IPS-18c (cell line): ENCODE results near the gene TBC1D21.
"Not testable (repeated sequence)": the region's sequence is repeated elsewhere in the genome, so short reads cannot be mapped to it uniquely, and the experiment has no call there.

Experiments used
- H3K4me3 ChIP-seq: 2 replicates; pipeline ENCODE4 v1.7.0; 2013; ENCODE audit warnings: low read depth, mild to moderate bottlenecking, low read length, moderate library complexity; ENCODE audit not compliant: insufficient read depth
- H3K9me3 ChIP-seq: one replicate; pipeline ENCODE4 v1.6.1; 2013; ENCODE audit warnings: mild to moderate bottlenecking, low read length, moderate library complexity; ENCODE audit not compliant: control insufficient read depth, insufficient read depth

Gene TBC1D21

DNA sequence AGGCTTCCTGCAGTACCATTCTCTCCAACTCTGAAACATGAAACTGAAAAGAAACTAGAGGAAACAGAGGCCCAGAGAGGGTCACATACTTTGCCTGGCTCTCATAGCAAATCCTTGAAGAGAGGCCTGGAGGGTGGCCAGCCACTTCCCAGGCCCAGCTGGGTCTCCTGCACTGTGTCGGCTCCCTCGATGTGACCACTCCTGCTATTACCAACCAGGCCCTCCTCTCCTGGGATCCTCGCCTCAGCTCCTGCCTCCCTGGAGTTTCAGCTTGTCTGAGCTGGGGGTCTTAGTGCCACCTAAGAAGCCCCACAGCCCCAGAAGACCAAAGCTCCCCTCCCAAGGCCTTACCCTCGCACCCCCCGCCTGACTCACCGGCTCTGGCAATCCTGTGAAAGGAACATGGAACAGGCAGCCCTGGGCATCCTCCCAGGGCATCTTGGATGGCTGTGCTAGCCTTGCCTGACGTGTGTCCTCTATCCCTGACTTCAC lies 57.5 kb downstream of the TBC1D21 start:
- Histone ChIP-seq H3K9me3 (no peaks in the 10 kb centered on the region), H3K4me3 (no peak overlapping the region)

DNA sequence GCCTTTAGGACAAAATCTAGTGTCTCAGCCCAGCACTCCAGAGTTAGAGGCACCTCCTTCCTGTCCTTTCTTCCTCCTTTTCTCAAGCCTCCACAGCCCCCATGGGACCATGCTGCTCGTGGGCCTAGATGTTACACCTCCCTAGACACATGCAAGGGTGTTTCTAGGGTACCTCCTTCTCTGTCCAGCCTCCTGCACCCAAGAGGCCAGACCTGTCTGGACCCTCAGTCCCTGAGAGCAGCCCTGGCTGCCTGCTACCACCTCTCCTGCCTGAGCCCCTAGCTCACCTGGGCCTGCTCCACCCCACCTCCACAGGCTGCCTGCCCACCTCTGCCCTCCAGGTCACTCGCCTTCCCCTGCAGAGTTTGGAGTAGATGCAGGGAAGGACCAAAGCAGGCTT lies 58.1 kb downstream of the TBC1D21 start:
- Histone ChIP-seq H3K4me3 (no peak overlapping the region), H3K9me3 (no peaks in the 10 kb centered on the region)

DNA sequence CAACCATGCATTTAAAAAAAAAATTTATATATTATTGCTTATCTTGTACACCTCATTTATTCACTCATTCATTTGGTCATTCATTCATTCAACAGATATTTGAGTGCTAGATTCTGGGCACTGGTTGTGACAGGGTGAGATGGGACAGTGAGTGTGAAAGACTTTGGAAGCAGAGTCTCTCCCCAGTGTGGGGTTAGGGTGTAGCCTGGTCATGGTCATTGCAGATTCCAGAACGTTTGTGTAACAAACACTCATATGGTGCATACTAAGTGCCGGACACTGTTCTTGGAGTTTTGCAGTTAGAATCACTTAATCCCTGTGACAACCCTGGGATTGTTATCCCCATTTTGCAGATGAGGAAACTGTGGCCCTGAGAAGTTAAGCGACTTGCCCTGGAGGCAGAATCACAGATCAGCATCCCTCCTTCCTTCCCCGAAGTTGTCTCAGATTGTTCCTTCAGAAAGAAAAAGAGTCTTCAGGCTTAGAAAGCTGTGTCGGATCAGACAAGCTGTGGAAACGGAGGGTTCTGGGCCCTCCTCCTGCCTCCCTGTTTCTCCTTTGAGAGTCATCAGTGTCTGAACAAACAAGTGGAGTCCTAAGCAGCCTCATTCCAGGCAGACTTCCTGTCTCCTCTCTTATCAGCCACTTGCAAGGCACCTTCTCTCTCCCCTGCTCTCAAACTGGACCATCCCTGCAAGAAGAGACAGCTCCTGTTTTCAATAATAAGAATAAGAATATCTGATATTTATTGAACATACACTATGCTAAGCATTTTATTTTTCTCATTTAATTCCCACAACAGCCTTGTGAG lies 59.2 kb downstream of the TBC1D21 start:
- H3K4me3 ChIP-seq, result no peak overlapping the region
- no peaks in the 10 kb centered on the region for H3K9me3 ChIP-seq

DNA sequence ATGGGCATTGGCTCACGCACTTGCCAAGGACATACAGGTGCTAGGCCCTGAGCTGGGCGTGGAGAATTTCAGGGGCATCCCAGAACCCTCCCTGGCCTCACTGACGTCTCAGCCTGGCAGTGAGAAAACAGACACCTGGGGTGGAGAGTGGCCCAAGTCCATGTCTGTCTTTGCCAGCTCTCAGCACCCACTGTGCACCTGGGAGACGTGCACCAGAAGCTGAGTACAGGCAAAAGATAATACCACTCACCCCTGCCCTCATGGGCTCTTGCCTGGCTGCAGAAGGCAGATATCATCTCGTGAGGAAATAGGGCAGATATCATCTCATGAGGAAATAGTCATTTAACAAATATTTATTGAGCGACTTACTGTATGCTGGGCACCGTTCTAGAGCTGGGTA lies 60.9 kb downstream of the TBC1D21 start:
- no peak overlapping the region for H3K4me3 ChIP-seq

DNA sequence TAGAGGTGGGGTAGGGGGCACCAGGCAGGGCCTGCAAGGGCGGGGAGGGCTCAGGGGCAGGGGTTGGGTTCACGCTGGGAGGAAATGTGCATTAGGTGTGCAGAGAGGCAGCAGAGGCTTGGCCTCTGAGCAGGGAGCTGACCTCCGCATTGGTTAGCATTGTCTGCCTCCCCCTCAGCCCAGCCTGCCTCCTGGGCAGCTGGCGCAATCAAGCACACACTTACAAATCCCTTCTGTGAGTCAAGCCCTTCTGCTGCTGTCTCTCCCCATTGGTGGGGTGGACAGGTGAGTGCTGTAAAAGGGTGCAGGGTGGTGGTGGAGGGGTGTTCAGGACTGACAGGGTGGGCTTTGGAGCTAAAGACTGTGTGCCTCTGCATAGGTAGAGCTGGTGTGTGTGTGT lies 62.2 kb downstream of the TBC1D21 start:
- H3K9me3 ChIP-seq, result no peaks in the 10 kb centered on the region
- H3K4me3 ChIP-seq, result no peak overlapping the region

More for the DNA sequence above, 60.9 kb downstream of the TBC1D21 start:
- H3K9me3 ChIP-seq, result no peaks in the 10 kb centered on the region

DNA sequence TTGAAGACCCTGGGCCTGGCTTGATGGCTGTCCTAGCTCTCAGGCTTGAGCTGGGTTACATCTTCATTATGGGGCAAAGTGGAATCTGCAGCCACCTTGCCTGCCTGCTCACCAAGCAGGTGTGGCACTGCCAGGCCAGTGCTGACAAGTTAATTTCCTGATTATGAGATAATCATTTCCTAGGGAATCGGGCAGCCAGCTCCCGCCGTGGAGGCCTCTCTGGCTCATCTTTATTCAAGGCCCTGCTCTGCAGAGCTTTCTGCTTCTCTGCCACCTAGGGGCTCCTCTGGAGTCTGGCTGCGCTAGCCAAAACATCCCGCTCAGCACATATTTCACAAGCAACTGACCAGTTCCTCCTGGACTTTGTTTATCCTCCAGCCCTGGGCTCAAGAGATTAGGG lies 62.8 kb downstream of the TBC1D21 start:
- no peak overlapping the region for H3K4me3 ChIP-seq

DNA sequence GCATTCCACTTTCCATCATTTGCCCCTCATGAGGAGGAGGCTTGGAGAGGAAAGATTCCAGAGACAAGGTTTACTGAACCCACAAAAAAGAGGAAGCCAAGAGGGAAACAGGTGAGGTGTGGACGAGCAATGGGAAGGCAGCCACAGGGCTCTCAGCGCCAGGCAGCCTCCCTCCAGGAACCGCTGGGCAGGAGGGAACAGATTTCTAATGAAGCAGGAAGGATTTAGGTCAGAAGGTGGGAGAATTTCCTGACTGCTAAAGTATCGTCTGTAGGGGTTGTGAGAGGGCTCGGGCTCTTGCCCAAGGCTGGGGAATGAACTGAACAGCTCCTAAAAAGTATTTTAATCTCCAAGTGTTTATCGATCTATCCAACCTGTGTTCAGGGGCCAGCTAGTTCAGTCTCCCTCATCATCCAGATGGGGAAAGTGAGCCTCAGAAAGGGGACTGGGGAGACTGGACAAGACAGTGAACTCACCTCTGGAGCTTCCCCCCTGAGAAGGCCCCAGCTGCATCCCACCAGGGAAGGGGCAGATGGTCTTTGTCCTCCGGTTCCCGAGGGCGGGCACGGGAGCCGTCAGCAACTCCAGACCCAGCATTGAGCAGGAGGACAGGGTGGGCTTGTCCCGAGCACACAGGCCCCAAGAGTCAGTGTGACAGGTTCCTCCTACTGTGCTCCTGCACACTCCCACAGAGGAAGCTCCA lies 63.4 kb downstream of the TBC1D21 start:
- no peak overlapping the region for H3K4me3 ChIP-seq
- H3K9me3 ChIP-seq, result no peaks in the 10 kb centered on the region

More for the DNA sequence above, 62.8 kb downstream of the TBC1D21 start:
- no peaks in the 10 kb centered on the region for H3K9me3 ChIP-seq

DNA sequence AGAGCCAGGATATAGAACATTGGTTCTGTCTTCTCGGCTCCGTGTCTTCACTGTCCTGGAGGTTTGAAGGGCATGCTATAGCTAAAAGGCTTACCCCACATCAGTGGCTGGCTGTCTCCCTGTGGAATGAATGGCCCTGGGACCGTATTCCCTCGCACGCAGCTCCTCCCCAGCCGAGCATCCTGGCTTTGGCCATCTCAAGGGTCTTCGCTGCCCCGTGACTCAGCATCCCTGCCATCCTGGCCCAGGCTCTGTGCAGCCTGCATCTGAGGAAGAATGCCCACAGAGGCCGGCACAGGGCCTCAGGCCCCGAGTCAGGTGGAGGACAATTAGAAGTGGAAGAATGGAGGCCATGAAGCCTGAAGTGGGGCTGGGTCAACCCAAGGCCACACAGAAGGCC lies 63.9 kb downstream of the TBC1D21 start:
- Histone ChIP-seq H3K4me3 (no peak overlapping the region), H3K9me3 (no peaks in the 10 kb centered on the region)

DNA sequence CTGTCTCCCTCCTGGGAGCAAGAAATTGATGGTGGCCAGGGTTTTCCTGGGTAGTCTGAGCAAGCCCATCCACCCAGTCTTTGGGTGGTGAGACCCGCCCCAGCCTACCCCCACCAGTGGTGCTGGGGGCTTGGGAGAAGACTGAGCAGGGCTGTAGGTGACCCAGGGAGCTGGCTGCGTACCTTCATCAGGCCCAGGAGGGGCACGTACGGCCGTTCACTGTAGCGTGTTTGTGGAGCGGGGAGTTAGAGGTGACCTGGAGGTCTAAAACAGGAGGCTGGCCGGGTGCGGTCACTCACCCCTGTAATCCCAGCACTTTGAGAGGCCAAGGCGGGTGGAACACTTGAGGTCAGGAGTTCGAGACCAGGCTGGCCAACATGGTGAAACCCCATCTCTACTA lies 64.4 kb downstream of the TBC1D21 start:
- Histone ChIP-seq H3K4me3 (no peak overlapping the region), H3K9me3 (no peaks in the 10 kb centered on the region)

DNA sequence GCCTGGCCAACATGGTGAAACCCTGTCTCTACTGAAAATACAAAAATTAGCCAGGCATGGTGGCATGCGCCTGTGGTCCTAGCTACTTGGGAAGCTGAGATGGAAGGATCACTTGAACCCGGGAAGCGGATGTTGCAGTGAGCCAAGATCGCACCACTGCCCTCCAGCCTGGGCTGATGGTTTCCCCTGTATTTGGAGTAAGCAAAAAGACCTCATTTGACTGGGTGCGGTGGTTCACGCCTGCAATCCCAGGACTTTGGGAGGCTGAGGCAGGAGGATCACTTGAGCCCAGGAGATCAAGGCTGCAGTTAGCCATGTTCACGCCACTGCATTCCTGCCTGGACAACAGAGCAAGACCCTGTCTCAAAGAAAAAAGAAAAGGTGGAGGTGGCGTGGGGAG lies 65.2 kb downstream of the TBC1D21 start:
- H3K4me3 ChIP-seq, H3K9me3 ChIP-seq: not testable (repeated sequence)
